Ishikawa (cell line): ENCODE results near the gene INPP4B.

Experiments used
- CEBPB ChIP-seq: IDR thresholded peaks from 2 replicates; pipeline ENCODE4 v1.6.1; 2012
- CREB1 ChIP-seq: IDR thresholded peaks from 2 replicates; pipeline ENCODE4 v1.6.1; 2012; ENCODE audit warnings: low read depth
- EGR1 ChIP-seq: IDR thresholded peaks from 2 replicates; pipeline ENCODE4 v1.6.1; 2012
- EP300 ChIP-seq: IDR thresholded peaks from 2 replicates; pipeline ENCODE4 v1.6.1; 2012; ENCODE audit warnings: borderline replicate concordance
- FOXM1 ChIP-seq: IDR thresholded peaks from 2 replicates; pipeline ENCODE4 v1.6.1; 2012; ENCODE audit warnings: low read depth, borderline replicate concordance
- NFIC ChIP-seq: IDR thresholded peaks from 2 replicates; pipeline ENCODE4 v1.6.1; 2012
- RAD21 ChIP-seq: IDR thresholded peaks from 2 replicates; pipeline ENCODE4 v1.6.1; 2012; ENCODE audit warnings: low read depth
- TAF1 ChIP-seq: IDR thresholded peaks from 2 replicates; pipeline ENCODE4 v1.6.1; 2012; ENCODE audit warnings: low read depth, mild to moderate bottlenecking
- TCF12 ChIP-seq: IDR thresholded peaks from 2 replicates; pipeline ENCODE4 v1.6.1; 2012; ENCODE audit warnings: low read depth
- TEAD4 ChIP-seq: IDR thresholded peaks from 2 replicates; pipeline ENCODE4 v1.6.1; 2012
- YY1 ChIP-seq: IDR thresholded peaks from 2 replicates; pipeline ENCODE4 v1.6.1; 2012; ENCODE audit warnings: low read depth
- ZBTB7A ChIP-seq: IDR thresholded peaks from 2 replicates; pipeline ENCODE4 v1.6.1; 2012; ENCODE audit warnings: low read depth
- TF ChIP-seq, protein P1 (sequence below): IDR thresholded peaks from 2 replicates; pipeline ENCODE4 v1.6.1; 2012
- TF ChIP-seq, protein P2 (sequence below): IDR thresholded peaks from 2 replicates; pipeline ENCODE4 v1.6.1; 2012
- TF ChIP-seq, protein P3 (sequence below): IDR thresholded peaks from 2 replicates; pipeline ENCODE4 v1.6.1; 2012; ENCODE audit warnings: low read depth, mild to moderate bottlenecking

The INPP4B gene

DNA sequence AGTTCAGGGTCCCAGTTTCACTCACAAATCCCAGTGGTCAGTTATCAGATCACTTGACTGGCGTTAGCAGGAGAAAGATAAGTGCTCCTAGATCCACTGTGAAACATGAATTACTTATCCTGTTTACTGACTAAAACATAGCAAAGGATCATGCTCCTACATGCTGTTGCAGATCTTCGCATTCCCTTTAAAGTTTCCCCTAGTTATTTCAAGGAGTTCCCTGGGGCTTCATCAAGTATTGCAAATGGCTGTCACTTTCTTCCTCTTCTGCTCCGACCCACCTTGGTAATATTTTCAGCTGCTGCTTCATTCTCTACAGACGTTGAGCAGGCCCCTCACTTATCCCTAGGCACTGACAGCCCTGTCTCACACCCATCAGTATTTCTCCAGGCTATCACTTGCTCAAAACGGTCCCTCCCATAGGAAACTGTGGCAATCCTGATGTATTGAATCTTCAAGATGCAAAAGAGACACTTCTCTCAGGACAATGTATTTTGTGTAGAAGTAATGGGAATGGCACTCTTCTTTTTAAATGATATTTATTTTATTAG lies 466.0 kb downstream of the INPP4B start:
- TF ChIP-seq NFIC (no peak; the same call in 1 of the 2 replicates), TCF12 (no peak), TAF1 (no peak), EGR1 (no peak), CREB1 (no peak), FOXM1 (no peak), ZBTB7A (no peak), RAD21 (no peak), YY1 (no peak), TEAD4 (no peak), CEBPB (no peak), EP300 (no peak)
- TF ChIP-seq, protein P1, sequence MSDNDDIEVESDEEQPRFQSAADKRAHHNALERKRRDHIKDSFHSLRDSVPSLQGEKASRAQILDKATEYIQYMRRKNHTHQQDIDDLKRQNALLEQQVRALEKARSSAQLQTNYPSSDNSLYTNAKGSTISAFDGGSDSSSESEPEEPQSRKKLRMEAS, result no peak
- TF ChIP-seq, protein P2, sequence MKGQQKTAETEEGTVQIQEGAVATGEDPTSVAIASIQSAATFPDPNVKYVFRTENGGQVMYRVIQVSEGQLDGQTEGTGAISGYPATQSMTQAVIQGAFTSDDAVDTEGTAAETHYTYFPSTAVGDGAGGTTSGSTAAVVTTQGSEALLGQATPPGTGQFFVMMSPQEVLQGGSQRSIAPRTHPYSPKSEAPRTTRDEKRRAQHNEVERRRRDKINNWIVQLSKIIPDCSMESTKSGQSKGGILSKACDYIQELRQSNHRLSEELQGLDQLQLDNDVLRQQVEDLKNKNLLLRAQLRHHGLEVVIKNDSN, result no peak
- TF ChIP-seq, protein P3, sequence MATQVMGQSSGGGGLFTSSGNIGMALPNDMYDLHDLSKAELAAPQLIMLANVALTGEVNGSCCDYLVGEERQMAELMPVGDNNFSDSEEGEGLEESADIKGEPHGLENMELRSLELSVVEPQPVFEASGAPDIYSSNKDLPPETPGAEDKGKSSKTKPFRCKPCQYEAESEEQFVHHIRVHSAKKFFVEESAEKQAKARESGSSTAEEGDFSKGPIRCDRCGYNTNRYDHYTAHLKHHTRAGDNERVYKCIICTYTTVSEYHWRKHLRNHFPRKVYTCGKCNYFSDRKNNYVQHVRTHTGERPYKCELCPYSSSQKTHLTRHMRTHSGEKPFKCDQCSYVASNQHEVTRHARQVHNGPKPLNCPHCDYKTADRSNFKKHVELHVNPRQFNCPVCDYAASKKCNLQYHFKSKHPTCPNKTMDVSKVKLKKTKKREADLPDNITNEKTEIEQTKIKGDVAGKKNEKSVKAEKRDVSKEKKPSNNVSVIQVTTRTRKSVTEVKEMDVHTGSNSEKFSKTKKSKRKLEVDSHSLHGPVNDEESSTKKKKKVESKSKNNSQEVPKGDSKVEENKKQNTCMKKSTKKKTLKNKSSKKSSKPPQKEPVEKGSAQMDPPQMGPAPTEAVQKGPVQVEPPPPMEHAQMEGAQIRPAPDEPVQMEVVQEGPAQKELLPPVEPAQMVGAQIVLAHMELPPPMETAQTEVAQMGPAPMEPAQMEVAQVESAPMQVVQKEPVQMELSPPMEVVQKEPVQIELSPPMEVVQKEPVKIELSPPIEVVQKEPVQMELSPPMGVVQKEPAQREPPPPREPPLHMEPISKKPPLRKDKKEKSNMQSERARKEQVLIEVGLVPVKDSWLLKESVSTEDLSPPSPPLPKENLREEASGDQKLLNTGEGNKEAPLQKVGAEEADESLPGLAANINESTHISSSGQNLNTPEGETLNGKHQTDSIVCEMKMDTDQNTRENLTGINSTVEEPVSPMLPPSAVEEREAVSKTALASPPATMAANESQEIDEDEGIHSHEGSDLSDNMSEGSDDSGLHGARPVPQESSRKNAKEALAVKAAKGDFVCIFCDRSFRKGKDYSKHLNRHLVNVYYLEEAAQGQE, result no peak

DNA sequence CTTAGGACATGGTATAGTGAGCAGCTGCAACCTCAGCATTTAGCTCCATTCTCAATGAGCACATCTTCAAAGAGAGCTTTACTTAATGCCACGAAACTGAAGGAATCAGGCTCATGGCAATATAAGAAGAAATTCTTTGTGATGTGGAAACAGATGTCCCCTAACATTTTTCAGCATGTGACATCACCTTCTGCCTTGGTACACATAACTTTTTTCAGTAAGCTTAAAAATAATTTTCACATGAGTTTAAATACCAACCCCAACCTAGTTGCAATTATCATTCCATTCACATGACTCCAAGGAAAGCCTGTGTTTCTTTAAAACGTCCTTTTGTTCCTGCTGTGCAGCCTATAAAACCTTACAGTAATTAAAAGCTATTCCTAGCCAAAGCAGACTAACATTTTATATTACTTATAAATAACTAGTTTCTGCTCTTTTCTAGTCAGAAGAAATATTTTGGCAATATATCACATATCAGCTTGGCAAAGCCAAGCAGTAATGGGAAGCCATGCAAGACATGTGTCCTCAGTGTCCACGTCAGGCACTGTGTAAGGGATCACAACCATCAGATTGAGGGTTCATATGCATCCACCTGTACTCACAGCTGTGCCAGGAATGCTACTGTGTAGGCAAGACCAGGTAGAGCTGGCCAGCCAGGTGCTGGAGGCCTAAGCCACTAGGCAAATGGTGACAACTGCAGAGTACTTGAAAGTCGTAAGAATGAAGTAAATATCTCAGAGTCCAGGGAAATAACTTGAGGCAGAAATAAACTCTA lies 466.6 kb downstream of the INPP4B start:
- no peak for TF ChIP-seq CEBPB
- peak; percentile 78 for TF ChIP-seq TEAD4
- no peak for TF ChIP-seq ZBTB7A
- peak; percentile 85; the same call in 1 of the 2 replicates for TF ChIP-seq EP300
- peak; percentile 84 for TF ChIP-seq FOXM1
- TF ChIP-seq YY1, result 0 out of 2 replicates have a peak, but pooled peaks have one; percentile 38
- TF ChIP-seq, protein P1, result peak; percentile 70
- TF ChIP-seq NFIC, result peak; percentile 57
- no peak; the same call in 1 of the 2 replicates for TF ChIP-seq CREB1
- TF ChIP-seq, protein P2, result no peak
- TF ChIP-seq TCF12, result peak; percentile 86

DNA sequence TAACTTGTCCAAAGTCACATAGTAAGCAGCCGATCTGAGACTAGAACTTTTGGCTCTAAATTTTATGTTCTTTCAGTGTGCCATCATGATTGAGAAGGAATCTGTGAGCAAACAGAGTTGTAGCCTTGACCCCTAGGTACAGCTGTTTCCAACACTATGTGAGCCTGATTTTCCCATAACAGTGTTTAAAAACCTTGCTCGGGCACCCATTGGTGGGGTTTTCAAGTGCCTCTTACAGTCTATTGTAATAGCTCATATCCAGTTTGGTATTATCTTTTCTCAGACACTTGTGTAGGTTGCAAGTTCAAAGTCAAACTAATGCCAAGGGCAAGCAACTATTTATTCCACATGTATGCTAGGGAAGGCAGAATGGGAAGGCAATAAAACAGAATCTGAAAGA lies 467.9 kb downstream of the INPP4B start:
- TF ChIP-seq EP300, result no peak
- TF ChIP-seq, protein P2, result no peak

DNA sequence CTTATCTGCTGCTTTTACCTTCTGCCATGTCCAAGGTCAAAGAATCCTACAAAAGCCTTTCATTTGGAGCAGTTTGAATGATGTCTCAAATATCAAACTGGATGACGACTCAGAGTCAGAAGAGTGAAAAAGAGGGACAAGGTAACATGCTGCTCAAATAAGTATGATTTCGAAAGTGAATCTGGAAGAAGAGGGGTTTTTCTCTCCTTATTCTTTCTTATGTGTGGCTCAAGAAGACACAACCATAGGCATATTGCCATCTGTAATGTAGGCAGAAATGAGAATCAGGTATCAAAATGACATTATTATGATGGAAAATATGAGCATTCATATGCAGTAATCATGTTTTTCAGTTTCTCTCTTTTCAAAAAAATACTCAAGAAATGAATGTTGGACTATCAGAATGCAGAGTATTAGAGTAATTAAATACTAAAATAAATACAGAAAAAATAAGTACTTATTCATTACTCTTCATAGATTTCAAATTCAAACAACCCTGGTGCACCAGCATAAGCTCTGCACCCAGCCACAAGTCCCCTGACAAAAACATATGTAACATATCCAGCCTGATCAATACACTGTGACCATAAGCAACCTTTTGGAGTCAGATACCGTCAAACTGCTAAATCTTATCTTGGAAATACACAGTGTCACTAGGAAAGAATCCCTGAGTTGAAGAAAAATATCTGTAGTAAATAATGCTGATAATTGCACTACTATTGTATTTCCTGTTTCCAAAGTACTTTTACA lies 468.6 kb downstream of the INPP4B start:
- TF ChIP-seq, protein P2, result no peak
- no peak for TF ChIP-seq RAD21
- TF ChIP-seq ZBTB7A, result no peak
- no peak for TF ChIP-seq NFIC
- TF ChIP-seq YY1, result no peak
- no peak for TF ChIP-seq TEAD4
- TF ChIP-seq TCF12, result no peak
- no peak for TF ChIP-seq FOXM1
- TF ChIP-seq, protein P1, result no peak
- no peak for TF ChIP-seq CEBPB
- no peak for TF ChIP-seq EGR1
- TF ChIP-seq TAF1, result no peak
- TF ChIP-seq CREB1, result no peak
- TF ChIP-seq EP300, result no peak
- TF ChIP-seq, protein P3, result no peak
